SK-N-SH (cell line): ENCODE results near the gene OSGIN1. TPM values are rescaled to one million over a fixed set of nuclear protein-coding genes. Genes with fewer than 3 reads are reported as not detected.

Experiments
- CTCF ChIA-PET: fragments of 300-600, 350-600 bp; formaldehyde crosslinking; extraction: SDS; loops from one replicate; lab custom pipeline; 2021; lab: Yijun Ruan, JAX
- POLR2A ChIA-PET: fragments of 350-600 bp; sonication (Branson Sonifier 250); formaldehyde crosslinking; extraction: SDS; loops from one replicate; lab custom pipeline; 2020; ENCODE audit warnings: antibody characterized with exemption, inconsistent platforms; lab: Yijun Ruan, JAX
- DNase-seq: peaks from one replicate; pipeline ENCODE4 v3.0.0; 2012
- H2AFZ ChIP-seq: fragments of 200-600 bp; sonication (generic); 2 replicates; pipeline ENCODE4 v1.8.1; 2016; ENCODE audit warnings: antibody characterized with exemption, mild to moderate bottlenecking, low read depth
- H3F3A ChIP-seq: fragments of 200-600 bp; sonication (generic); replicated peaks from 2 replicates; pipeline ENCODE3; 2016; ENCODE audit warnings: antibody characterized with exemption, mild to moderate bottlenecking; ENCODE audit not compliant: insufficient read depth
- H3K27ac ChIP-seq, 2 experiments: fragments of 200-500 bp in 1 of 2; fragments of 200-600 bp in 1 of 2; sonication (Bioruptor generic) in 1 of 2; sonication (generic), shearing (Covaris generic) in 1 of 2; 2 replicates each; pipeline versions ENCODE4 v1.5.1 to v1.6.1; 2014 to 2016; ENCODE audit warnings: low read depth in 2 of 2, inconsistent platforms in 1 of 2, low read length in 1 of 2, mild to moderate bottlenecking in 1 of 2, mixed read lengths in 1 of 2
- H3K27me3 ChIP-seq: fragments of 200-600 bp; sonication (generic), shearing (Covaris generic); 2 replicates; pipeline ENCODE4 v1.6.1; 2016; ENCODE audit warnings: mixed run types; ENCODE audit not compliant: insufficient read depth
- H3K36me3 ChIP-seq, 2 experiments: fragments of 200-500 bp in 1 of 2; fragments of 200-600 bp in 1 of 2; sonication (Bioruptor generic) in 1 of 2; sonication (generic) in 1 of 2; replicated peaks in 1 of 2; 2 replicates each; pipeline versions ENCODE3 to v1.5.1; 2014 to 2016; ENCODE audit warnings: low read length in 1 of 2, mild to moderate bottlenecking in 1 of 2; ENCODE audit not compliant: insufficient read depth in 2 of 2, control insufficient read depth in 1 of 2
- H3K4me1 ChIP-seq, 2 experiments: fragments of 200-500 bp in 1 of 2; fragments of 200-600 bp in 1 of 2; sonication (Bioruptor generic) in 1 of 2; sonication (generic), shearing (Covaris generic) in 1 of 2; 2 replicates each; pipeline versions ENCODE4 v1.5.1 to v1.6.1; 2014 to 2016; ENCODE audit warnings: low read depth in 1 of 2, low read length in 1 of 2, mixed run types in 1 of 2; ENCODE audit not compliant: insufficient read depth in 2 of 2, control insufficient read depth in 1 of 2
- H3K4me2 ChIP-seq: fragments of 200-600 bp; sonication (generic), shearing (Covaris generic); 2 replicates; pipeline ENCODE4 v1.6.1; 2017; ENCODE audit warnings: mixed run types
- H3K4me3 ChIP-seq, 2 experiments: fragments of 200-500 bp in 1 of 2; fragments of 200-600 bp in 1 of 2; sonication (Bioruptor generic) in 1 of 2; sonication (generic), shearing (Covaris generic) in 1 of 2; 2 replicates each; pipeline versions ENCODE4 v1.5.1 to v1.8.1; 2014 to 2016; ENCODE audit warnings: low read depth in 2 of 2, inconsistent platforms in 1 of 2, low read length in 1 of 2, mild to moderate bottlenecking in 1 of 2, mixed read lengths in 1 of 2, moderate library complexity in 1 of 2
- H3K79me2 ChIP-seq: fragments of 200-600 bp; sonication (generic); 2 replicates; pipeline ENCODE4 v1.8.1; 2017; ENCODE audit warnings: mild to moderate bottlenecking; ENCODE audit not compliant: insufficient read depth
- H3K9ac ChIP-seq: fragments of 200-600 bp; sonication (generic); 2 replicates; pipeline ENCODE4 v1.6.1; 2017; ENCODE audit warnings: mixed run types
- H3K9me2 ChIP-seq: fragments of 200-600 bp; sonication (generic); 2 replicates; pipeline ENCODE4 v1.6.1; 2017; ENCODE audit warnings: mixed run types
- H3K9me3 ChIP-seq: fragments of 200-600 bp; sonication (generic); 2 replicates; pipeline ENCODE4 v1.6.1; 2017; ENCODE audit warnings: mixed run types, mild to moderate bottlenecking, moderate library complexity
- H4K20me1 ChIP-seq: fragments of 200-600 bp; sonication (generic); 2 replicates; pipeline ENCODE4 v1.6.1; 2017; ENCODE audit warnings: mild to moderate bottlenecking, mixed run types; ENCODE audit not compliant: insufficient read depth
- CHD2 ChIP-seq: fragments of 150-350 bp; IDR thresholded peaks from 2 replicates; pipeline ENCODE4 v1.6.1; 2018; ENCODE audit warnings: low read length; ENCODE audit not compliant: partially characterized antibody
- EZH2phosphoT487 ChIP-seq: fragments of 200-600 bp; sonication (generic); IDR thresholded peaks from 2 replicates; pipeline ENCODE4 v1.6.1; 2017; ENCODE audit warnings: low read depth, mixed run types, mild to moderate bottlenecking, antibody characterized with exemption, moderate library complexity, borderline replicate concordance
- FOSL2 ChIP-seq: IDR thresholded peaks from 2 replicates; pipeline ENCODE4 v1.4.0; 2012; ENCODE audit warnings: low read depth, mild to moderate bottlenecking, moderate library complexity, borderline replicate concordance
- GABPA ChIP-seq: IDR thresholded peaks from 2 replicates; pipeline ENCODE4 v1.4.0; 2012; ENCODE audit warnings: low read depth, mild to moderate bottlenecking
- GATA2 ChIP-seq: sonication (generic); formaldehyde crosslinking; IDR thresholded peaks from 2 replicates; pipeline ENCODE4 v1.5.0; 2020; ENCODE audit warnings: mild to moderate bottlenecking, missing genetic modification reagents
- JUND ChIP-seq: IDR thresholded peaks from 2 replicates; pipeline ENCODE4 v1.4.0; 2012
- MEF2A ChIP-seq: IDR thresholded peaks from 2 replicates; pipeline ENCODE4 v1.4.0; 2012; ENCODE audit warnings: low read depth, borderline replicate concordance
- MXI1 ChIP-seq: IDR thresholded peaks from 2 replicates; pipeline ENCODE4 v1.6.1; 2012; ENCODE audit warnings: mild to moderate bottlenecking, low read depth, low read length, improper control_type of control experiment
- RAD21 ChIP-seq: IDR thresholded peaks from 2 replicates; pipeline ENCODE4 v1.6.1; 2012; ENCODE audit warnings: mild to moderate bottlenecking, low read length
- SIN3A ChIP-seq: IDR thresholded peaks from 2 replicates; pipeline ENCODE4 v1.6.1; 2012; ENCODE audit warnings: low read depth, mild to moderate bottlenecking, low read length, moderate library complexity, borderline replicate concordance
- SMC3 ChIP-seq: IDR thresholded peaks from 2 replicates; pipeline ENCODE4 v1.6.1; 2012; ENCODE audit warnings: low read depth, low read length, improper control_type of control experiment
- YY1 ChIP-seq: IDR thresholded peaks from 2 replicates; pipeline ENCODE4 v1.4.0; 2012; ENCODE audit warnings: low read depth, mild to moderate bottlenecking
- WGBS: methylation state at CpG from one replicate; pipeline ENCODE4 v1.1.6; 2017; ENCODE audit warnings: low lambda C conversion rate; 5-methylcytosine and 5-hydroxymethylcytosine counted together
- polyA plus RNA-seq, 3 experiments: library from polyadenylated mRNA; depleted of rRNA; stranded (reverse); fragments of >200 nt; gene quantifications; 2 replicates each; pipeline ENCODE4 v1.2.3, GENCODE V29; 2012
- TF ChIP-seq, protein P1 (sequence below): fragments of 150-350 bp; IDR thresholded peaks from 2 replicates; pipeline ENCODE4 v1.6.1; 2016; ENCODE audit warnings: mild to moderate bottlenecking, low read depth, low read length
- TF ChIP-seq, protein P2 (sequence below): IDR thresholded peaks from 2 replicates; pipeline ENCODE4; 2012
- TF ChIP-seq, protein P3 (sequence below): IDR thresholded peaks from 2 replicates; pipeline ENCODE4 v1.4.0; 2012; ENCODE audit warnings: low read depth, borderline replicate concordance

OSGIN1 gene
- polyA plus RNA-seq, 1 of the 3 experiments (the other 2 are of a cell fraction), result 4.8 TPM

DNA sequence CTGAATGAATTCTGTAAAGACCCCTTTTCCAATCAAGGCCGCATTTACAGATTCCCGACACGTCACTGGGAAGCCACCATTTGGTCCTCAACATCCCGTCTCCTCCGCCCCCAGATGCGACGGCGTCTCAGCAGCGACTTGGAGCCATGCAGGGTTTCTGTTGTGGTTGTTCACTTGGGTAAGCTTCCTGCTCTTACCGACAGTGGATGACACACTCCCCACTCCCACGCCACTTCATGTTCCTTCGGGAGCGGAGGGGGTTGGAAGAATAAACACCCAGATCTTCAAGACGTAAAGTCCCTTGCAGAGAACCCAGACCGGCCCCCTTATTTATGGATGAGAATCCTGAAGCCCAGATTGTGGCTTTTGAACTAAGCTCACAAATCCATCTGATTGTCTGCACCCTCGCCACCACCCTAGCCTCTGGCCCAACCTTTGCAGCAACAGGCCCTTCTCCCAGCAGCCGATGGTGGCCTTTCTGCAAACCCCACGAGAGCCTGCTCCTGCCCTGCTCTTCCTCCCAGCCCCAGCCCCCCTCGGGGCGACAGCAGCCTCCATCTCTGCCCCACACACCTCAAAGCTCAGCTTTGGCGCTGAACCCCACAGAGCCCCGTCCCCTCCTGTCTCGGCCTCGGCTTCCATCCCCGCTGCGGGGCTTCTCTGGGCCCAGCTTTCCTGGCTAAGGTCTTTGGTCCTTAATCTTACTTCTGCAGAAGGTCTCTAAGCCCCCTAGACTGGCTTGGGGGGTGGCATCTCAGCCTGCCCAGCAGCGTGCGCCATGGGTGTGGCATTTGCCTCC, 19.0 kb upstream of the OSGIN1 start:
- no peak for TF ChIP-seq JUND
- TF ChIP-seq CHD2, result no peak
- TF ChIP-seq MEF2A, result no peak
- TF ChIP-seq, protein P1, sequence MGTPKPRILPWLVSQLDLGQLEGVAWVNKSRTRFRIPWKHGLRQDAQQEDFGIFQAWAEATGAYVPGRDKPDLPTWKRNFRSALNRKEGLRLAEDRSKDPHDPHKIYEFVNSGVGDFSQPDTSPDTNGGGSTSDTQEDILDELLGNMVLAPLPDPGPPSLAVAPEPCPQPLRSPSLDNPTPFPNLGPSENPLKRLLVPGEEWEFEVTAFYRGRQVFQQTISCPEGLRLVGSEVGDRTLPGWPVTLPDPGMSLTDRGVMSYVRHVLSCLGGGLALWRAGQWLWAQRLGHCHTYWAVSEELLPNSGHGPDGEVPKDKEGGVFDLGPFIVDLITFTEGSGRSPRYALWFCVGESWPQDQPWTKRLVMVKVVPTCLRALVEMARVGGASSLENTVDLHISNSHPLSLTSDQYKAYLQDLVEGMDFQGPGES, result no peak
- no peak for TF ChIP-seq FOSL2
- TF ChIP-seq, protein P2, sequence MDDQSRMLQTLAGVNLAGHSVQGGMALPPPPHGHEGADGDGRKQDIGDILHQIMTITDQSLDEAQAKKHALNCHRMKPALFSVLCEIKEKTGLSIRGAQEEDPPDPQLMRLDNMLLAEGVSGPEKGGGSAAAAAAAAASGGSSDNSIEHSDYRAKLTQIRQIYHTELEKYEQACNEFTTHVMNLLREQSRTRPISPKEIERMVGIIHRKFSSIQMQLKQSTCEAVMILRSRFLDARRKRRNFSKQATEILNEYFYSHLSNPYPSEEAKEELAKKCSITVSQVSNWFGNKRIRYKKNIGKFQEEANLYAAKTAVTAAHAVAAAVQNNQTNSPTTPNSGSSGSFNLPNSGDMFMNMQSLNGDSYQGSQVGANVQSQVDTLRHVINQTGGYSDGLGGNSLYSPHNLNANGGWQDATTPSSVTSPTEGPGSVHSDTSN, result no peak
- Histone ChIP-seq H3F3A (no peaks in the 10 kb centered on the region), H4K20me1 (no peaks in the 10 kb centered on the region), H3K9ac (no peak overlapping the region), H3K36me3 (no peaks in the 10 kb centered on the region), H3K79me2 (no peaks in the 10 kb centered on the region), H3K9me2 (no peaks in the 10 kb centered on the region), H3K27me3 (no peaks in the 10 kb centered on the region), H3K27ac (no peak overlapping the region), H3K4me2 (no peak overlapping the region), H3K9me3 (no peaks in the 10 kb centered on the region), H3K4me3 (no peak overlapping the region), H2AFZ (no peak overlapping the region), H3K4me1 (peaks cover 0 to 11% of the 10 kb centered on the region in 2 experiments; a peak in 1 of 4 replicates)
- ChIA-PET CTCF (interaction anchor here (0.7 to 1.7 kb wide), 3 partner anchors 9 to 33 kb away, joined by 3 to 5 read pairs (median 4); no protein-coding TSS in a partner anchor), POLR2A (no interaction called here)
- DNase-seq, result no peak
- WGBS, result 89% methylated on average over 28 of the region's 28 CpGs

DNA sequence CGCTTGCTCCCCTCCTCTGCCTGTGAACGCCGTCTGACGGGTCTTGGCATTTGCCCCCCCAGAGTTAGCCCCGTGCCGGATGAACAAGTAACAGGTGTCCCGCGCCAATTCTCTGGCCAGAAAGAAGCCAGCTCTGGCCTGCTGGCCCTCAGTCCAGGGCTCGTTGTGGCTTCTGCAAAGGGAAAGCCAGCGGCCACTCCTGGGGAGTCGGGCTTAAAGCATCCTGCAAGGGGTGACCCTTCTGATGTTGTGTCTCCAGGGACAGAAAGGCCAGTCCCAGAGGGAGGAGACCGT, 18.4 kb upstream of the OSGIN1 start:
- ChIA-PET CTCF (interaction anchor here (0.7 to 4.5 kb wide), 4 partner anchors 8 to 33 kb away, joined by 3 to 33 read pairs (median 12); no protein-coding TSS in a partner anchor), POLR2A (no interaction called here)
- 75% methylated on average over 10 of the region's 12 CpGs for WGBS
- Histone ChIP-seq H3K36me3 (no peaks in the 10 kb centered on the region), H3K79me2 (no peaks in the 10 kb centered on the region), H4K20me1 (no peaks in the 10 kb centered on the region), H2AFZ (no peak overlapping the region), H3K9me3 (no peaks in the 10 kb centered on the region), H3K27ac (no peak overlapping the region), H3K9ac (no peak overlapping the region), H3F3A (no peaks in the 10 kb centered on the region), H3K4me2 (no peak overlapping the region), H3K27me3 (no peaks in the 10 kb centered on the region), H3K4me3 (no peak overlapping the region), H3K4me1 (peaks cover 0 to 11% of the 10 kb centered on the region in 2 experiments; a peak in 1 of 4 replicates), H3K9me2 (no peaks in the 10 kb centered on the region)
- TF ChIP-seq EZH2phosphoT487 (no peak), JUND (no peak), RAD21 (no peak), CHD2 (no peak), YY1 (no peak), MXI1 (no peak), SIN3A (no peak), FOSL2 (no peak), GABPA (no peak), SMC3 (no peak), GATA2 (CRISPR knock-in tag) (no peak)
- TF ChIP-seq, protein P3, sequence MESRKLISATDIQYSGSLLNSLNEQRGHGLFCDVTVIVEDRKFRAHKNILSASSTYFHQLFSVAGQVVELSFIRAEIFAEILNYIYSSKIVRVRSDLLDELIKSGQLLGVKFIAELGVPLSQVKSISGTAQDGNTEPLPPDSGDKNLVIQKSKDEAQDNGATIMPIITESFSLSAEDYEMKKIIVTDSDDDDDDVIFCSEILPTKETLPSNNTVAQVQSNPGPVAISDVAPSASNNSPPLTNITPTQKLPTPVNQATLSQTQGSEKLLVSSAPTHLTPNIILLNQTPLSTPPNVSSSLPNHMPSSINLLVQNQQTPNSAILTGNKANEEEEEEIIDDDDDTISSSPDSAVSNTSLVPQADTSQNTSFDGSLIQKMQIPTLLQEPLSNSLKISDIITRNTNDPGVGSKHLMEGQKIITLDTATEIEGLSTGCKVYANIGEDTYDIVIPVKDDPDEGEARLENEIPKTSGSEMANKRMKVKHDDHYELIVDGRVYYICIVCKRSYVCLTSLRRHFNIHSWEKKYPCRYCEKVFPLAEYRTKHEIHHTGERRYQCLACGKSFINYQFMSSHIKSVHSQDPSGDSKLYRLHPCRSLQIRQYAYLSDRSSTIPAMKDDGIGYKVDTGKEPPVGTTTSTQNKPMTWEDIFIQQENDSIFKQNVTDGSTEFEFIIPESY, result no peak
- no peak for DNase-seq
